Skin of body (tissue), 2 donors: ENCODE results near the gene C1RL. TPM values are rescaled to one million over a fixed set of nuclear protein-coding genes. Genes with fewer than 3 reads are reported as not detected.

Experiments used
- DNase-seq: peaks from one replicate; lab custom pipeline; 2025; lab: John Stamatoyannopoulos, UW
- total RNA-seq: library from RNA; depleted of rRNA; stranded (reverse); fragments of >200 nt; gene quantifications from one replicate; pipeline ENCODE4 v1.2.3, GENCODE V29; 2014

The C1RL gene
- 10.4 TPM for total RNA-seq

GRCh38 chr12:7108796-7109571 lies at the start of gene C1RL:
C1RL (minus strand) TSS chr12:7109214; CDS start chr12:7109180, 34 bp downstream.
- peak; percentile 89 for DNase-seq

- no peak for DNase-seq
Observed at GRCh38 chr12:7157391-7157790, 48.4 kb upstream of the C1RL start.

- no peak for DNase-seq
Observed at GRCh38 chr12:7156259-7157197, 47.5 kb upstream of the C1RL start.

- DNase-seq = no peak
Observed at GRCh38 chr12:7155471-7156034, 46.5 kb upstream of the C1RL start.

GRCh38 chr12:7154901-7155470 lies 46.0 kb upstream of the C1RL start:
- no peak for DNase-seq

GRCh38 chr12:7154042-7154441 lies 45.0 kb upstream of the C1RL start:
- DNase-seq = no peak

GRCh38 chr12:7152818-7153217 lies 43.8 kb upstream of the C1RL start:
- no peak for DNase-seq

- DNase-seq = no peak
Observed at GRCh38 chr12:7151532-7151931, 42.5 kb upstream of the C1RL start.

- DNase-seq = no peak
Observed at GRCh38 chr12:7150841-7151240, 41.8 kb upstream of the C1RL start.

GRCh38 chr12:7150356-7150755 lies 41.3 kb upstream of the C1RL start:
- no peak for DNase-seq

GRCh38 chr12:7146906-7147305 lies 37.9 kb upstream of the C1RL start:
- no peak for DNase-seq

GRCh38 chr12:7146228-7146627 lies 37.2 kb upstream of the C1RL start:
- DNase-seq = no peak

GRCh38 chr12:7145671-7146070 lies 36.7 kb upstream of the C1RL start:
- DNase-seq = no peak

GRCh38 chr12:7144414-7145120 lies 35.6 kb upstream of the C1RL start:
- DNase-seq = no peak

- no peak for DNase-seq
Observed at GRCh38 chr12:7143564-7143963, 34.5 kb upstream of the C1RL start.

- DNase-seq = no peak
Observed at GRCh38 chr12:7142809-7143465, 33.9 kb upstream of the C1RL start.

- DNase-seq = no peak
Observed at GRCh38 chr12:7142056-7142644, 33.1 kb upstream of the C1RL start.

GRCh38 chr12:7141351-7142005 lies 32.5 kb upstream of the C1RL start:
- DNase-seq = no peak

GRCh38 chr12:7139200-7139599 lies 30.2 kb upstream of the C1RL start:
- DNase-seq = no peak

GRCh38 chr12:7137908-7138307 lies 28.9 kb upstream of the C1RL start:
- DNase-seq = no peak
